Esophagus (tissue), 2 donors: Measurements from ENCODE around the gene OAS1. TPM values are rescaled to one million over a fixed set of nuclear protein-coding genes. Genes with fewer than 3 reads are reported as not detected.
A peak's percentile ranks its signal among the peaks of the same experiment; 100 is the strongest.

Experiments
- H3K27ac ChIP-seq, 2 donors: one replicate each; pipeline ENCODE4 v1.5.1; 2013; ENCODE audit warnings: low read depth in 2 of 2, mild to moderate bottlenecking in 2 of 2, inconsistent platforms in 1 of 2, low read length in 1 of 2, moderate library complexity in 1 of 2
- H3K27me3 ChIP-seq, 2 donors: one replicate each; pipeline ENCODE4 v1.6.1; 2013; ENCODE audit warnings: low read length in 2 of 2, control low read depth in 1 of 2, mild to moderate bottlenecking in 1 of 2; ENCODE audit not compliant: insufficient read depth in 2 of 2, control insufficient read depth in 1 of 2
- H3K36me3 ChIP-seq, 2 donors: one replicate each; pipeline ENCODE4 v1.6.1; 2013; ENCODE audit warnings: low read length in 1 of 2; ENCODE audit not compliant: control insufficient read depth in 2 of 2, insufficient read depth in 2 of 2
- H3K4me1 ChIP-seq, 2 donors: one replicate each; pipeline ENCODE4 v1.6.1; 2013; ENCODE audit warnings: low read length in 1 of 2; ENCODE audit not compliant: control insufficient read depth in 2 of 2, insufficient read depth in 2 of 2
- H3K4me3 ChIP-seq, 2 donors: one replicate each; pipeline ENCODE4 v1.5.1; 2013; ENCODE audit warnings: low read length in 2 of 2, mild to moderate bottlenecking in 2 of 2, low read depth in 1 of 2, moderate library complexity in 1 of 2
- H3K9me3 ChIP-seq, 2 donors: one replicate each; pipeline ENCODE4 v1.6.1; 2013; ENCODE audit warnings: mild to moderate bottlenecking in 2 of 2, low read depth in 1 of 2, low read length in 1 of 2, moderate library complexity in 1 of 2; ENCODE audit not compliant: control insufficient read depth in 2 of 2, insufficient read depth in 1 of 2
- WGBS, 2 donors: extraction: QIAGEN DNeasy Blood & Tissue Kit; methylation state at CpG; one replicate each; pipeline ENCODE4 v1.1.7; 2013; 5-methylcytosine and 5-hydroxymethylcytosine counted together
- polyA plus RNA-seq, 2 donors: library from polyadenylated mRNA; stranded (reverse); fragments of 200-250 nt; gene quantifications; one replicate each; pipeline ENCODE4 v1.2.3, GENCODE V29; 2013
- donor health status: healthy with polysubstance abuse.
- donor health status: Bipolar disorder and iron deficiency.

Gene OAS1
- 10 to 100 TPM; 47.9 to 58.6 TPM for polyA plus RNA-seq

- H3K4me3 ChIP-seq = peak within 1 kb of the TSS; percentile 50 to 67
- peaks cover 0 to 9% of the 10 kb centered on the region in 2 donors for H3K4me1 ChIP-seq
- H3K9me3 ChIP-seq = no peaks in the 10 kb centered on the region
- no peaks in the 10 kb centered on the region for H3K27me3 ChIP-seq
- WGBS, 2 donors = 5 to 7% methylated on average over 4 of the region's 4 CpGs
- H3K36me3 ChIP-seq = peaks cover 0 to 3% of the 10 kb centered on the region in 2 donors
- H3K27ac ChIP-seq = peak within 1 kb of the TSS; percentile 67 to 95
These were observed at the start of gene OAS1 for GRCh38 chr12:112906712-112907414. TSS of gene OAS1 (plus strand) at chr12:112906962. CDS start at chr12:112907040, 78 bp downstream.

DNA sequence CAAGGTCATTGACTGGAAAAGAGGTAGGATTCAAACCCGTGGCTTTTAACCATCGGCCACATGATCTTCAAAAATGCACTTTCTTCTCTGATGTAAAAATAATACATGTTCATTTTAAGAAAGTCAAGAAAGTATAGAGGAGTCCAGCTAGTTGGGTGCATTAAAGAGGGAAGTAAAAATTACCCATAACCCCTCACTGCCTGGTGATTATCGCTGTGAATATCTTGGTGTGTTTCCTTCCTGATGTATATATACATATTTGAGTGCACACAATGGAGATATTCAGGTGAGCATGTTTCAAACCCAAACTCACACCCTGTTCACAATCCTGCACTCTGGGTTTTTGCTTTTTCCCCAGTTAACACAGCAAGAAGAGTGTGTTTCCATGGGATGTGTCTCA, 47.5 kb upstream of the OAS1 start:
- Histone ChIP-seq H3K4me1 (no peaks in the 10 kb centered on the region), H3K4me3 (no peak overlapping the region), H3K9me3 (no peaks in the 10 kb centered on the region), H3K36me3 (no peaks in the 10 kb centered on the region), H3K27ac (no peak overlapping the region), H3K27me3 (peaks cover 0 to 4% of the 10 kb centered on the region in 2 donors)
- WGBS, 2 donors = 70 to 77% methylated on average over 3 of the region's 3 CpGs

- H3K27ac ChIP-seq = no peak overlapping the region
- H3K9me3 ChIP-seq = no peaks in the 10 kb centered on the region
- peaks cover 0 to 2% of the 10 kb centered on the region in 2 donors for H3K27me3 ChIP-seq
- H3K4me3 ChIP-seq = no peak overlapping the region
- WGBS, 2 donors = 61 to 65% methylated on average over 5 of the region's 5 CpGs
- H3K36me3 ChIP-seq = no peaks in the 10 kb centered on the region
- no peaks in the 10 kb centered on the region for H3K4me1 ChIP-seq
These were observed 46.6 kb upstream of the OAS1 start for GRCh38 chr12:112860181-112860580.

GRCh38 chr12:112861284-112861683, 45.5 kb upstream of the OAS1 start:
- no peaks in the 10 kb centered on the region for H3K4me1 ChIP-seq
- no peak overlapping the region for H3K4me3 ChIP-seq
- no peak overlapping the region for H3K27ac ChIP-seq
- H3K36me3 ChIP-seq = no peaks in the 10 kb centered on the region
- peaks cover 0 to 3% of the 10 kb centered on the region in 2 donors for H3K27me3 ChIP-seq
- no peaks in the 10 kb centered on the region for H3K9me3 ChIP-seq
- WGBS, 2 donors = 88% methylated on average over 7 of the region's 7 CpGs

DNA sequence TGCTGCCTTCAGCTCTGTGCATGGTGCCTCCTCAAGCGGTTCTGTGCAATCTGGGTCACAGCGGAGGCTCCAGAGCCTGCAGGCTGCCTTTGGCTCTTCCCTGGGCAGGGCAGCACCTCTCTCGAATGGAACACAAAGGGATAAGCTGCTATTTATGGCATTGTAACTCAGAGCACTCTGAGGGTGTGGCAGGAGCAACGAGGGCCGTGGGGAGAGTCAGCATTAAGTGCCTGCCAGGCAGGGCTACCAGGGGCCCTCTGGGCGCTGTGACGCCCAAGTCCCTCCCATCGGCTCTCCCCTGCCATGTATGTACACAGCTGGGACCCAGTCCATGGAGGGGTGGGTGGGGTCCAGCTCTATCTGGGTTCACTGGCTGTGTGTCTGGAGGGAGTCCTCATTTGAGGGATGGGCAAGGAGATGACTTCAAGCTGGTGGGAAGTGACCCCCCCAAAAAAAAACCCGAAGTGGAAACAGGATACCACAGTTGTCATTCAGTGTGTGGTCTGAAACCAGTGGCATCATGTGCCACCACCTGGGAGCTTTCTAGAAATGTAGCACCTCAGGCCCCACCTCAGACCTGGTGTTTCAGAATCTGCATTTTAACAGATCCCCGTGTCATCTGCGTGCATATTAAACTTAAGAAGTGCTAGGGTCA, 44.0 kb upstream of the OAS1 start:
- Histone ChIP-seq H3K36me3 (no peaks in the 10 kb centered on the region), H3K27me3 (peaks cover 0 to 3% of the 10 kb centered on the region in 2 donors), H3K27ac (no peak overlapping the region), H3K4me1 (no peaks in the 10 kb centered on the region), H3K4me3 (no peak overlapping the region), H3K9me3 (no peaks in the 10 kb centered on the region)
- 59 to 64% methylated on average over 11 of the region's 11 CpGs for WGBS, 2 donors

DNA sequence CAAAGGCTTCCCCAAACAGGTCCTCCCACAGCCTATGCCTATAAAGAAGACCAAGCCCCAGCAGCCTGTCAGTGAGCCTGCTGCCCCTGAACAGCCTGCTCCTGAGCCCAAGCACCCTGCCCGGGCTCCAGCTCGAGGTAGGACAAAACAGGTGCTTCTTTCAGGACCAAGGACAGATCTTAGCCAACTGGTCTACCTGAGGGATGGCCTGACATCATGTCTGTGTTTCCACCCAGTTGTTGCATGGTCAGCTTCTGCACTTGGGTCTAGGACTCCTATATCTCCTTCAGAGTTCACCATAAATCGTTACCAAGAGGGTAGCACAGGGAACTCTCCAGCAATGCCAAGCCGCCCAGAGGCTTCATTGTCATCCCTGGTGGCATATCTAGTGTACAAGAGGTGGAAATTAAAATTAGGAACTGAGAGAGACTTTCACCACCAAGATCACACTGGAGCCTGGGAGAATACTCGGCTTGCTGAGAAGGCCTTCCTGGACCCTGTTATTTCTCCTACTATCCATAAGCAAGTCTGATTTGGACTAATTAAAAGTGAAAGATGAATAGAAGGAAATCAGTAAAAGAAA, 38.2 kb upstream of the OAS1 start:
- no peak overlapping the region for H3K4me3 ChIP-seq
- H3K9me3 ChIP-seq = no peaks in the 10 kb centered on the region
- no peaks in the 10 kb centered on the region for H3K36me3 ChIP-seq
- 59 to 63% methylated on average over 5 of the region's 5 CpGs for WGBS, 2 donors
- H3K4me1 ChIP-seq = no peaks in the 10 kb centered on the region
- peaks cover 0 to 3% of the 10 kb centered on the region in 2 donors for H3K27me3 ChIP-seq
- no peak overlapping the region for H3K27ac ChIP-seq

DNA sequence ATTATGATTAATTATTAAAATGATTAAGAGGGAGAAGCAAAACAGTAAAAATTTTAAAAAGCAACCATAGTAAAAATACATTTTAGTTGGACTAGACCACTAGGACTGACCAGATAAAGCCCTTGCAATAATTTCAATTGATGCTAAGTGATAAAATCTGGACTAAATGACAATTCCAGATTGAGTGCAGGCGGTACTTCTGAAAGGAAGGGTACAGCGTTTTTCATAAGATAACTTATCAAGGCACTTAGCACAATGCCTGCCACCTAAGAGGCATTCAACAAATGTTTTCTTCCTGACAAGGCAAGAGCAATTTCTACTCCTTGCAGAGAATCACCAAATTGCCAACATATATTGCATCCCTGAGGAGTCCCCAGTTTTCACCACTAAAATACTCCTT, 37.7 kb upstream of the OAS1 start:
- no peak overlapping the region for H3K27ac ChIP-seq
- H3K4me1 ChIP-seq = no peaks in the 10 kb centered on the region
- H3K27me3 ChIP-seq = peaks cover 0 to 3% of the 10 kb centered on the region in 2 donors
- WGBS, 2 donors = 79 to 84% methylated on average over 2 of the region's 2 CpGs
- H3K9me3 ChIP-seq = no peaks in the 10 kb centered on the region
- H3K36me3 ChIP-seq = no peaks in the 10 kb centered on the region
- no peak overlapping the region for H3K4me3 ChIP-seq

GRCh38 chr12:112869778-112870177, 37.0 kb upstream of the OAS1 start:
- Histone ChIP-seq H3K4me3 (no peak overlapping the region), H3K4me1 (no peaks in the 10 kb centered on the region), H3K9me3 (no peaks in the 10 kb centered on the region), H3K27ac (no peak overlapping the region), H3K27me3 (peaks cover 0 to 3% of the 10 kb centered on the region in 2 donors), H3K36me3 (no peaks in the 10 kb centered on the region)
- 77 to 82% methylated on average over 12 of the region's 12 CpGs for WGBS, 2 donors

DNA sequence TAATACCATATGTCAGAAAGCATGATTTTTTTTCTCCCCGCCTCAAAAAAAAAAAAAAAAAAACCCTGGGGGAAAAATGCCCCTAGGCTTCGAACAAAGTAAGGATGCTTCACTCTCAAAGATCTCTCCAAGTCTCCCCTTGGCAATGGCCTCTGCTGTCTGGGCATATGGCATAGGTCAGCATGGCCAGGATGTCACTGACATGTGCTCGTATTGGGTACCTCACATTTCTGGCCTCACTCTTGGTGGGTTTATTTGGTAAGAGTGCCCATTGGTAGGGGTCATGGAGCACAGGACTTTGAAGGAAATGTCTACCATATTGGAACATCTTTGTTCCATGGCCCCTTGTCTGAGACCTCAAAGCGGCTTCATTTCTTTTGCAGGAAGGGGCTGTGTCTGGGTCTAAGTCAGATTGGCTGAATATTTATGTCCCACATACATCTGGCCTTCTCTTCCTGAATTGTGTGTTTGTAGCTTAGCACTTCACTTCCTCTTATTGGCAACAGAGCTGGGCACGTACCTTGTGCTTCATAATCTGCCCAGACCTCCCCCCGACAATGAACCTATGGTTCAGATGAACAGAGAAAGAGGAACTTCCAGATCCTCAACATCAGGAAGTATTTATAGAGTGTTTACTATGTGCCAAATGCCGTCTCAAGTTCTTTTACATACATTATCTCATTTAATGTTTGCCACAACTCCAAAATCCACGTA, 36.3 kb upstream of the OAS1 start:
- Histone ChIP-seq H3K9me3 (no peaks in the 10 kb centered on the region), H3K27ac (no peak overlapping the region), H3K4me3 (no peak overlapping the region), H3K27me3 (peaks cover 0 to 2% of the 10 kb centered on the region in 2 donors), H3K4me1 (no peaks in the 10 kb centered on the region), H3K36me3 (no peaks in the 10 kb centered on the region)
- 58 to 61% methylated on average over 8 of the region's 8 CpGs for WGBS, 2 donors
